Muscle layer of duodenum (tissue), 2 donors: ENCODE measurements around the gene MEIG1.

Experiments
- H3K27ac ChIP-seq: one replicate; pipeline ENCODE4 v1.7.0; 2013; ENCODE audit warnings: mild to moderate bottlenecking, low read length
- H3K27me3 ChIP-seq: one replicate; pipeline ENCODE4 v1.7.0; 2013; ENCODE audit warnings: low read depth, mild to moderate bottlenecking, control low read depth, low read length
- H3K36me3 ChIP-seq, 2 donors: one replicate each; pipeline ENCODE4 v1.7.0; 2013; ENCODE audit warnings: low read length in 2 of 2, control low read depth in 1 of 2, mild to moderate bottlenecking in 1 of 2; ENCODE audit not compliant: insufficient read depth in 2 of 2, control insufficient read depth in 1 of 2
- H3K4me1 ChIP-seq, 2 donors: one replicate each; pipeline ENCODE4 v1.7.0; 2013; ENCODE audit warnings: low read length in 2 of 2, mild to moderate bottlenecking in 2 of 2, control low read depth in 1 of 2, moderate library complexity in 1 of 2; ENCODE audit not compliant: insufficient read depth in 2 of 2, control insufficient read depth in 1 of 2
- H3K4me3 ChIP-seq, 2 donors: one replicate each; pipeline ENCODE4 v1.7.0; 2013; ENCODE audit warnings: low read length in 2 of 2, low read depth in 1 of 2, mild to moderate bottlenecking in 1 of 2
- H3K9me3 ChIP-seq, 2 donors: one replicate each; pipeline ENCODE4 v1.7.0; 2013; ENCODE audit warnings: low read length in 2 of 2, control low read depth in 1 of 2, mild to moderate bottlenecking in 1 of 2; ENCODE audit not compliant: control insufficient read depth in 1 of 2
- donor health status: healthy.

Gene MEIG1, protein sequence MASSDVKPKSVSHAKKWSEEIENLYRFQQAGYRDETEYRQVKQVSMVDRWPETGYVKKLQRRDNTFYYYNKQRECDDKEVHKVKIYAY

GRCh38 chr10:14959221-14960057 is at the start of gene MEIG1:
MEIG1 (plus strand) TSS chr10:14959388; CDS start chr10:14966469, 7,081 bp downstream.
- Histone ChIP-seq H3K27me3 (no peaks in the 10 kb centered on the region), H3K36me3 (no peaks in the 10 kb centered on the region), H3K4me1 (peaks cover 3 to 6% of the 10 kb centered on the region in 2 donors), H3K9me3 (no peaks in the 10 kb centered on the region), H3K4me3 (peak within 1 kb of the TSS; percentile 77 to 91), H3K27ac (peak within 1 kb of the TSS; percentile 97)

DNA sequence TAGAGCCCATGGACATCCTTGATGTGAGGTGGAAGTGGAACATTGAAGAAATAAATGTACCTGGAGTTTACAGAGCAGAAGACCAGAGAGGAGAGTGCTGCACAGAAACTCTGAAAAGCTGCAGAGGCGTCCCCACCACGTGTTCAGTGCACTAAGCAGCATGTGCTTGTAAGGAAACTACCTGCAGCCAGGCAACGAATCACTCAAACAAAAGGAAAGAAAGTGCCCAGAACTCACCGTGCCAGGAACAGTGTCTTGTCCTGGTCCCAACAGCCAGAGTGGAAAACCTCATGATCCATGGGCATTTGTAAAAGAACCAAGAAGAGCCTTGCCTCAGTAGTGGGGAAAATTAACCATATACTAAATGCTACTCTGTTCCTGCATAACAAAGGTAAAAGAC is 48.2 kb upstream of the MEIG1 start:
- Histone ChIP-seq H3K4me1 (no peaks in the 10 kb centered on the region), H3K27ac (no peak overlapping the region), H3K9me3 (peaks cover under 1 to 1% of the 10 kb centered on the region in 2 donors), H3K36me3 (peaks cover 38 to 56% of the 10 kb centered on the region in 2 donors), H3K27me3 (no peaks in the 10 kb centered on the region), H3K4me3 (no peak overlapping the region)

DNA sequence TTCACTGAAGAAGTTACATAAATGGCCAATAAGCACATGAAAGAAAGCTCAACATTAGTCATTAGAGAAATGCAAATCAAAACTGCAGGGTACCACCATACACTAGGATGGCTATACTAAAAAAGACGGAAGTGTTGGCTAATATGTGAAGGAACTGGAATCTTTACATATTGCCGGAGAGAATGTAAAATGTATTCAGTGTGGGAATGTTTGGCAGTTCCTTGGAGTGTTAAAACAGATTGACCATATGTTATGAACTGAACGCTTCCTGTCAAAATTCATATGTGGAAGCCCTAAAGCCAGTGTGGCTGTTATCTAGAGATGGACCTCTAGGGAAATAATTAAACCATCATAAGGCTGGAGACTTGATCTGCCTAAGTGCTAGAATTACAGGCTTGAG is 47.4 kb upstream of the MEIG1 start:
- Histone ChIP-seq H3K9me3 (peaks cover 7 to 9% of the 10 kb centered on the region in 2 donors), H3K36me3 (peaks cover 46 to 64% of the 10 kb centered on the region in 2 donors), H3K4me3 (no peak overlapping the region)

GRCh38 chr10:14916600-14916999 is 42.6 kb upstream of the MEIG1 start:
- H3K4me3 ChIP-seq = no peak overlapping the region
- no peak overlapping the region for H3K27ac ChIP-seq
- H3K9me3 ChIP-seq = peaks cover 13 to 23% of the 10 kb centered on the region in 2 donors
- H3K27me3 ChIP-seq = no peaks in the 10 kb centered on the region
- peaks cover 50 to 74% of the 10 kb centered on the region in 2 donors for H3K36me3 ChIP-seq
- no peaks in the 10 kb centered on the region for H3K4me1 ChIP-seq

More for the DNA sequence above, 47.4 kb upstream of the MEIG1 start:
- Histone ChIP-seq H3K27ac (no peak overlapping the region), H3K27me3 (no peaks in the 10 kb centered on the region), H3K4me1 (no peaks in the 10 kb centered on the region)

DNA sequence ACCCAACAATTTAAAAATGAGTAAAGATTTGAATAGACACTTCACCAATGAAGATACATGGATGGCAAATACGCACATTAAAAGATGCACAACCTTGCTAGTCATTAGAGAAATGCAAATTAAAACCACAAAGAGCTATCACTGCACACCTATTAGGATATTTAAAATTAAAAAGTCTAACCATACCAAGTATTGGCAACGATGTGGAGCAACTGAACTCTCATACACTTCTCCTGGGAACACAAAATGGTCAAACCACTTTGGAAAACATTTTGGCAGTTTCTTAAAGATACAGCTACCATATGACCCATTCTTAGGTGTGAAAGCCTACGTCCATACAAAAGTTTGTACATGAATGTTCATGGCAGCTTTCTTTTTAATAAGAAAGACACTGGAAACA is 41.4 kb upstream of the MEIG1 start:
- Histone ChIP-seq H3K9me3 (peaks cover 13 to 23% of the 10 kb centered on the region in 2 donors), H3K27me3 (no peaks in the 10 kb centered on the region), H3K27ac (no peak overlapping the region), H3K4me3 (peak overlapping the region in 1 of 2 donors; percentile 18), H3K36me3 (peaks cover 60 to 85% of the 10 kb centered on the region in 2 donors), H3K4me1 (no peaks in the 10 kb centered on the region)

- H3K27ac ChIP-seq = no peak overlapping the region
- H3K36me3 ChIP-seq = peaks cover 69 to 90% of the 10 kb centered on the region in 2 donors
- H3K4me3 ChIP-seq = no peak overlapping the region
- H3K9me3 ChIP-seq = peaks cover 13 to 23% of the 10 kb centered on the region in 2 donors
- H3K4me1 ChIP-seq = no peaks in the 10 kb centered on the region
- H3K27me3 ChIP-seq = no peaks in the 10 kb centered on the region
Observed at GRCh38 chr10:14918964-14919363, 40.2 kb upstream of the MEIG1 start.

GRCh38 chr10:14924013-14924412 is 35.2 kb upstream of the MEIG1 start:
- Histone ChIP-seq H3K9me3 (no peaks in the 10 kb centered on the region), H3K4me3 (no peak overlapping the region), H3K4me1 (no peaks in the 10 kb centered on the region), H3K27me3 (no peaks in the 10 kb centered on the region), H3K36me3 (peaks cover 52 to 68% of the 10 kb centered on the region in 2 donors), H3K27ac (no peak overlapping the region)

DNA sequence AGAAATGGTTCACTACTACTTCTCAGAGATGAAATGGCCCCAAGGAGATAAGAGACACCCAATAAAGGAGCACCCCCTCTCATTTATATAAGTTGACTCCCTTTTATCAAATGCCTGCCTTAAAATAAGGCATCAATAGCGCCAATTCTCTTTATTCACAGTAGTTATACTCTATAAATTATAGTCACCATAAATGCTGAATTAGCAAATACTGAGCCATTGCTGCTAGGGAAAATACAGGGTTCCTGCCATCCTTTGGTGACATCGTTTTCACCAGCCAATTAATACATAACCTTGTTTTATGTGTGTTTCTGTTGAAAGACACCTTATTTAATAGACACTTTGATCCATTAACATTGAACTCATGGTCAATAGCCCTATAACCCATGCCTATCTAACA is 33.9 kb upstream of the MEIG1 start:
- Histone ChIP-seq H3K9me3 (no peaks in the 10 kb centered on the region), H3K27ac (no peak overlapping the region), H3K4me3 (no peak overlapping the region), H3K4me1 (no peaks in the 10 kb centered on the region), H3K27me3 (no peaks in the 10 kb centered on the region), H3K36me3 (peaks cover 41 to 63% of the 10 kb centered on the region in 2 donors)

DNA sequence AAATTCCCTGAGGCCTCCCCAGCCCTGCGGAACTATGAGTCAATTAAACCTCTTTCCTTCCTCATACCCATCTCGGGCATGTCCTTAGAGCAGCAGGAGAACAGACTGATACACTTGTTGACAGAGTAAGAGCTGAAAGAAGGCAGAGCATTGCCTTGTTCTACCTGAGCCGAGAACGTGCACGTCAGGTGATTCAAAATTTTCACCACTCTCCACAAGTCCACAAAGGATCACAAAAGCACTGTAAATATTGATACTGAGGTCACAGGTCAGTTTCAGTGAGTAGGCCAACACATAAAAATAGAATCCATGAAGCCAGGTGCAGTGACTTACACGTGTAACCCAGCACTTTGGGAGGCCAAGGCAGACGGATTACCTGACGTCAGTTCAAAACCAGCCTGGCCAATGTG is 33.1 kb upstream of the MEIG1 start:
- Histone ChIP-seq H3K4me3 (no peak overlapping the region), H3K27ac (no peak overlapping the region), H3K4me1 (no peaks in the 10 kb centered on the region), H3K27me3 (no peaks in the 10 kb centered on the region), H3K36me3 (peaks cover 45 to 65% of the 10 kb centered on the region in 2 donors), H3K9me3 (no peaks in the 10 kb centered on the region)

GRCh38 chr10:14926722-14927416 is 32.3 kb upstream of the MEIG1 start:
- H3K27ac ChIP-seq = no peak overlapping the region
- H3K27me3 ChIP-seq = no peaks in the 10 kb centered on the region
- H3K9me3 ChIP-seq = no peaks in the 10 kb centered on the region
- no peaks in the 10 kb centered on the region for H3K4me1 ChIP-seq
- H3K4me3 ChIP-seq = no peak overlapping the region
- peaks cover 39 to 66% of the 10 kb centered on the region in 2 donors for H3K36me3 ChIP-seq

DNA sequence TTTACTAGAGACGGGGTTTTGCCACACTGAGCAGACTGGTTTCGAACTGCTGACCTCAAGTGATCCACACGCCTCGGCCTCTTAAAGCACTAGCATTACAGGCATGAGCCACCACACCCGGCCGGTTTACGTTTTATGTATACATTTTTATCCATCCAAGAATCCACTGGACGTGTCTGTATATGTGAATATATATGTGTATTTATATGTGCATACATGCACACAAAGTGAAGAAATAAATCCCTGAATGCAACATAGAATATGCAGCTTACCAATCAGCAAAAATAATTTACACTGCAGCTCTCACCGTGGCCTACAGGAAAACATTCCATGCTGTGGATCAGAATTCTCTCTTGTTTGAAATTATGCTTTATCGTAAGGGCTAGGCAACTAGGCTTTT is 28.6 kb upstream of the MEIG1 start:
- no peaks in the 10 kb centered on the region for H3K4me1 ChIP-seq
- no peaks in the 10 kb centered on the region for H3K9me3 ChIP-seq
- H3K27me3 ChIP-seq = no peaks in the 10 kb centered on the region
- H3K27ac ChIP-seq = no peak overlapping the region
- H3K36me3 ChIP-seq = peaks cover 27 to 71% of the 10 kb centered on the region in 2 donors
- no peak overlapping the region for H3K4me3 ChIP-seq
